Adrenal gland (tissue), 12 donors: Measurements from ENCODE around the gene KCTD21. TPM values are rescaled to one million over a fixed set of nuclear protein-coding genes. Genes with fewer than 3 reads are reported as not detected.
A peak's percentile ranks its signal among the peaks of the same experiment; 100 is the strongest.

Experiments used
- DNase-seq, 7 donors: peaks; one replicate each; pipeline ENCODE4 v3.0.0-alpha.2; 2019 to 2020
- H3K27ac ChIP-seq, 5 donors: fragments of 200-600 bp; sonication (generic) in 4 of 5; 1 replicate in 3 of 5; 2 replicates in 2 of 5; pipeline versions ENCODE4 v1.5.1 to v1.8.0; 2016 to 2020; ENCODE audit warnings: mild to moderate bottlenecking in 1 of 5
- H3K27me3 ChIP-seq: fragments of 200-600 bp; 2 replicates; pipeline ENCODE4 v1.8.0; 2021
- H3K36me3 ChIP-seq, 2 donors: fragments of 200-600 bp; replicated peaks in 1 of 2; 1 replicate in 1 of 2; 2 replicates in 1 of 2; pipeline versions ENCODE4 v1.5.1 to v1.8.0; 2018 to 2022
- H3K4me1 ChIP-seq, 2 donors: fragments of 200-600 bp; replicated peaks in 1 of 2; 1 replicate in 1 of 2; 2 replicates in 1 of 2; pipeline versions ENCODE4 v1.5.1 to v1.8.0; 2018 to 2021
- H3K4me3 ChIP-seq, 4 donors: fragments of 200-600 bp; sonication (generic) in 3 of 4; one replicate each; pipeline ENCODE4 v1.5.1; 2016 to 2018
- H3K9me3 ChIP-seq, 3 donors: fragments of 200-600 bp; sonication (generic) in 1 of 3; replicated peaks in 1 of 3; 1 replicate in 2 of 3; 2 replicates in 1 of 3; pipeline versions ENCODE4 v1.5.1 to v1.8.0; 2016 to 2021
- CTCF ChIP-seq, 6 experiments: fragments of 450-650 bp in 4 of 6; fragments of 200-600 bp in 2 of 6; sonication (generic) in 1 of 6; IDR thresholded peaks; 1 replicate in 5 of 6; 2 replicates in 1 of 6; pipeline versions ENCODE4 v1.5.1 to v1.8.0; 2016 to 2021; ENCODE audit warnings: antibody characterized with exemption in 6 of 6, mild to moderate bottlenecking in 2 of 6, moderate library complexity in 1 of 6
- POLR2A ChIP-seq, 2 donors: fragments of 450-650 bp; IDR thresholded peaks; one replicate each; pipeline ENCODE4 v1.6.1; 2017; ENCODE audit warnings: antibody characterized with exemption in 2 of 2, mild to moderate bottlenecking in 2 of 2, moderate library complexity in 1 of 2
- WGBS, 4 donors: extraction: QIAGEN DNeasy Blood & Tissue Kit in 2 of 4; methylation state at CpG; one replicate each; pipeline versions ENCODE4 v1.1.5 to v1.1.7; 2013 to 2017; 5-methylcytosine and 5-hydroxymethylcytosine counted together
- intact Hi-C, 2 donors: fragments of 100-400 bp; cut with DNase I; formaldehyde crosslinking; loops; one replicate each; pipeline versions ENCODE4 v1.14.1 to v1.15.0; 2022 to 2023
- polyA plus RNA-seq, 3 donors: library from polyadenylated mRNA; stranded (reverse); fragments of 200-250 nt in 2 of 3; fragments of 350-450 nt in 1 of 3; fragmentation: Illumina TruSeq in 1 of 3; extraction: RNeasy Lipid Tissue Mini Kit (QIAGEN cat#74804) in 1 of 3; gene quantifications; one replicate each; pipeline ENCODE4 v1.2.3, GENCODE V29; 2013 to 2014
- total RNA-seq, 9 donors: library from RNA; depleted of rRNA in 4 of 9; stranded (reverse); fragments of >200 nt in 4 of 9; fragments of 120-200 nt in 1 of 9; fragmentation: NEBNext Ultra II Directional in 1 of 9; extraction: Animal tissue kit (Norgen Biotek cat#: 25700) in 1 of 9; gene quantifications; one replicate each; pipeline versions ENCODE4 v1.1.0 to v1.2.4, GENCODE V29; 2013 to 2023
- donor health status: healthy with polysubstance abuse.
- donor health status: Bipolar disorder and iron deficiency.
- donor health status: DM: yes; HTN: yes; CAD: no.
- donor health status: DM: no; HTN: no; CAD: no.
- donor health status: DM: no; HTN: no; CAD: no.
- donor health status: DM: yes; HTN: yes; CAD: no.

The KCTD21 gene
- total and polyA plus RNA-seq, 12 donors: 9.3 to 54.0 (median 26.4) TPM

GRCh38 chr11:78210000-78210608 lies 21.7 kb upstream of the KCTD21 start:
- no peak for DNase-seq
- Histone ChIP-seq H3K4me1 (peaks cover 0 to 20% of the 10 kb centered on the region in 2 donors), H3K36me3 (peaks cover 0 to 75% of the 10 kb centered on the region in 2 donors), H3K27me3 (no peaks in the 10 kb centered on the region), H3K27ac (no peak overlapping the region), H3K9me3 (no peaks in the 10 kb centered on the region), H3K4me3 (no peak overlapping the region)
- no peak for TF ChIP-seq CTCF (IDR thresholded peaks at IDR 0.05)
- no peak for TF ChIP-seq POLR2A (IDR thresholded peaks at IDR 0.05)
- intact Hi-C loops: loop anchor here in 1 of 2 donors (10.0 kb wide), 1 partner anchor 355 kb away; no protein-coding TSS in a partner anchor
- 84 to 91% (median 88%) methylated on average over 26 to 31 of the region's 31 CpGs for WGBS, 4 donors

GRCh38 chr11:78209478-78209877 lies 21.1 kb upstream of the KCTD21 start:
- peaks cover 0 to 69% of the 10 kb centered on the region in 2 donors for H3K36me3 ChIP-seq
- DNase-seq: peak in 1 of 7 donors; percentile 3
- intact Hi-C loops: no loop called here
- no peaks in the 10 kb centered on the region for H3K27me3 ChIP-seq
- H3K27ac ChIP-seq: no peak overlapping the region
- no peaks in the 10 kb centered on the region for H3K9me3 ChIP-seq
- H3K4me3 ChIP-seq: no peak overlapping the region
- no peak for TF ChIP-seq POLR2A (IDR thresholded peaks at IDR 0.05)
- no peak for TF ChIP-seq CTCF (IDR thresholded peaks at IDR 0.05)
- peaks cover 0 to 20% of the 10 kb centered on the region in 2 donors for H3K4me1 ChIP-seq
- WGBS, 4 donors: 88 to 93% (median 90%) methylated on average over 16 to 18 of the region's 18 CpGs

GRCh38 chr11:78208257-78209165 lies 20.1 kb upstream of the KCTD21 start:
- peak in 2 of 7 donors; percentile 18 to 45 for DNase-seq
- H3K4me3 ChIP-seq: no peak overlapping the region
- peak overlapping the region in 2 of 5 donors; percentile 26 to 65 for H3K27ac ChIP-seq
- H3K4me1 ChIP-seq: peaks cover 0 to 20% of the 10 kb centered on the region in 2 donors
- TF ChIP-seq POLR2A (IDR thresholded peaks at IDR 0.05) (no peak), CTCF (IDR thresholded peaks at IDR 0.05) (no peak)
- H3K9me3 ChIP-seq: no peaks in the 10 kb centered on the region
- H3K27me3 ChIP-seq: no peaks in the 10 kb centered on the region
- intact Hi-C loops: no loop called here
- H3K36me3 ChIP-seq: peaks cover 0 to 62% of the 10 kb centered on the region in 2 donors
- WGBS, 4 donors: 80 to 88% (median 85%) methylated on average over 9 to 16 of the region's 16 CpGs

DNA sequence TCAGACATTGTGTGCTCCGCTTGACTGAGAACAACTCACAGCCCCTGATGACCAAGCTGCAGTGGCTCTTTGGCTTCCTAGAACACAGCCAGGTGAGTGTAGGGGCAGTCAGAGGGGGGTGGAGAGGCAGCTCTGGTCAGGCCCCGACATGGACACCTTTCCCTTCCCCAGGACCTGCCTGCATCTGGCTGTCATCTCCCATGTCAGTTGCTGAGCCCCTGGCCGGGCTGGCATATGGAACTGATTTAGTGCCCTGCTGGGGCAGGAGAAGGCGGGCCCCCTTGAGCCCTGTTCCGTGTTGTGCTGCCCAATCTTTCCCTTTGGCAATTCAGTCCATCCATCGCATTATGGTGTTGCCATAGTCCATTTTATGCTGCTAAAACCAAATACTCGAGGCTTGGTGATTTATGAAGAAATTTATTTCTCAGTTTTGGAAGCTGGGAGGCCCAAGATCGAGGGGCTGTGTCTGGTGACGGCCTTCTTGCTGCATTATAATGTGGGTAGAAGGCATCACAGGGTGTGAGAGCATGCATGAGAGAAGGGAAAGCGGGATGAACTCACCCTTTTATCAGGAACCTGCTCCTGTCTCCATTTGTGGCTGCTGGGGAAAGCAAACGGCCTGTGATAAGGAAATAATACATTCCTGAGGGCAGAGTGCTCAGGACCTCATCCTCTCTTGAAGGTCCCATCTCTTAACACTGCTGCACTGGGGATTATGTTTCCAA lies 19.3 kb upstream of the KCTD21 start:
- H3K9me3 ChIP-seq: no peaks in the 10 kb centered on the region
- intact Hi-C loops: no loop called here
- TF ChIP-seq POLR2A (IDR thresholded peaks at IDR 0.05) (no peak), CTCF (IDR thresholded peaks at IDR 0.05) (no peak)
- no peak overlapping the region for H3K4me3 ChIP-seq
- no peaks in the 10 kb centered on the region for H3K27me3 ChIP-seq
- H3K36me3 ChIP-seq: peaks cover 0 to 62% of the 10 kb centered on the region in 2 donors
- H3K4me1 ChIP-seq: peaks cover 0 to 13% of the 10 kb centered on the region in 2 donors
- peak in 1 of 7 donors; percentile 5 for DNase-seq
- 78 to 86% (median 83%) methylated on average over 9 to 11 of the region's 11 CpGs for WGBS, 4 donors
- peak overlapping the region in 2 of 5 donors; percentile 26 to 65 for H3K27ac ChIP-seq
